ENCODE results near the gene LMOD3. TPM values are rescaled to one million over a fixed set of nuclear protein-coding genes. Genes with fewer than 3 reads are reported as not detected.

The LMOD3 gene
- 0.04 TPM for total RNA-seq (2013)
- polyA plus RNA-seq (not detected), polyA minus RNA-seq (not detected in 2 replicates), total RNA-seq (0 to 1.5 (median 0.12) reads per million in 11 experiments)

- no peak for DNase-seq
- Mint-ChIP-seq H3K4me1 (peaks cover 13% of the 10 kb centered on the region), H3K4me3 (peak within 1 kb of the TSS in 1 of 2 donors; percentile 39), H3K27ac (peak within 1 kb of the TSS in 1 of 7 donors; percentile 41), H3K36me3 (no peaks in the 10 kb centered on the region), H3K9me3 (no peaks in the 10 kb centered on the region), H3K27me3 (ENCODE audit: low read depth in 3 of 3) (peaks cover 0 to 1% (median 0%) of the 10 kb centered on the region in 3 donors)
- no peak for TF ChIP-seq CTCF (IDR thresholded peaks at IDR 0.05)
- no peaks in the 10 kb centered on the region for H4K20me1 ChIP-seq (ENCODE audit: insufficient read depth, low read length)
- H3K27ac ChIP-seq (ENCODE audit: low read depth in 1 of 2, low read length in 2 of 2): no peak within 1 kb of the TSS
- no peaks in the 10 kb centered on the region for H3K9me3 ChIP-seq (replicated peaks in 1 of 2; ENCODE audit: control insufficient read depth in 1 of 2, insufficient read depth in 1 of 2, low read length in 2 of 2)
- peak within 1 kb of the TSS; percentile 54 for H2AFZ ChIP-seq (ENCODE audit: insufficient read depth, low read depth, low read length, poor library complexity, severe bottlenecking)
- intact Hi-C loops (cut with micrococcal nuclease): no loop called here
- peaks cover 7% of the 10 kb centered on the region in 2 donors for H3K4me1 ChIP-seq (ENCODE audit: control insufficient read depth in 1 of 2, insufficient read depth in 2 of 2, low read length in 2 of 2)
- WGBS (ENCODE audit: insufficient coverage): 100% methylated on average over 2 of the region's 3 CpGs
- H3K9ac ChIP-seq (ENCODE audit: insufficient read depth, low read length, poor library complexity, severe bottlenecking): no peak within 1 kb of the TSS
- no peaks in the 10 kb centered on the region for H3K27me3 ChIP-seq (ENCODE audit: control insufficient read depth in 2 of 2, insufficient read depth in 2 of 2, low read length in 2 of 2)
- no peak within 1 kb of the TSS for H3K4me2 ChIP-seq (replicated peaks; ENCODE audit: extremely low read depth, low read length, poor library complexity, severe bottlenecking)
- H3K36me3 ChIP-seq (replicated peaks in 1 of 2; ENCODE audit: control insufficient read depth in 1 of 2, insufficient read depth in 2 of 2, low read length in 2 of 2): no peaks in the 10 kb centered on the region
- H3K4me3 ChIP-seq (replicated peaks in 1 of 3; ENCODE audit: low read depth in 2 of 3, low read length in 3 of 3): no peak within 1 kb of the TSS
- no peaks in the 10 kb centered on the region for H3K79me2 ChIP-seq (ENCODE audit: insufficient read depth, low read length)
Measured at GRCh38 chr3:69122403-69122802, at the start of gene LMOD3. LMOD3 (minus strand) TSS chr3:69122595; CDS start chr3:69122386, 209 bp downstream.

- Mint-ChIP-seq H3K4me3 (no peak overlapping the region), H3K27me3 (ENCODE audit: low read depth in 3 of 3) (peaks cover 0 to 3% (median 0%) of the 10 kb centered on the region in 3 donors), H3K9me3 (no peaks in the 10 kb centered on the region), H3K36me3 (peaks cover 47 to 49% of the 10 kb centered on the region in 2 donors), H3K27ac (no peak overlapping the region), H3K4me1 (no peaks in the 10 kb centered on the region)
- no CpG with 5 or more reads among the region's 1 CpG for WGBS (ENCODE audit: insufficient coverage)
- no peak for TF ChIP-seq CTCF (IDR thresholded peaks at IDR 0.05)
- DNase-seq: no peak
- H3K27me3 ChIP-seq (ENCODE audit: control insufficient read depth in 2 of 2, insufficient read depth in 2 of 2, low read length in 2 of 2): no peaks in the 10 kb centered on the region
- no peak overlapping the region for H3K4me2 ChIP-seq (replicated peaks; ENCODE audit: extremely low read depth, low read length, poor library complexity, severe bottlenecking)
- no peaks in the 10 kb centered on the region for H4K20me1 ChIP-seq (ENCODE audit: insufficient read depth, low read length)
- no peak overlapping the region for H2AFZ ChIP-seq (ENCODE audit: insufficient read depth, low read depth, low read length, poor library complexity, severe bottlenecking)
- H3K9me3 ChIP-seq (replicated peaks in 1 of 2; ENCODE audit: control insufficient read depth in 1 of 2, insufficient read depth in 1 of 2, low read length in 2 of 2): no peaks in the 10 kb centered on the region
- H3K4me3 ChIP-seq (replicated peaks in 1 of 3; ENCODE audit: low read depth in 2 of 3, low read length in 3 of 3): no peak overlapping the region
- no peak overlapping the region for H3K27ac ChIP-seq (ENCODE audit: low read depth in 1 of 2, low read length in 2 of 2)
- H3K9ac ChIP-seq (ENCODE audit: insufficient read depth, low read length, poor library complexity, severe bottlenecking): no peak overlapping the region
- intact Hi-C loops (cut with micrococcal nuclease): no loop called here
- peaks cover 35 to 65% of the 10 kb centered on the region in 2 donors for H3K36me3 ChIP-seq (replicated peaks in 1 of 2; ENCODE audit: control insufficient read depth in 1 of 2, insufficient read depth in 2 of 2, low read length in 2 of 2)
- H3K4me1 ChIP-seq (ENCODE audit: control insufficient read depth in 1 of 2, insufficient read depth in 2 of 2, low read length in 2 of 2): no peaks in the 10 kb centered on the region
- H3K79me2 ChIP-seq (ENCODE audit: insufficient read depth, low read length): no peaks in the 10 kb centered on the region
Measured at GRCh38 chr3:69172058-69172457, 49.7 kb upstream of the LMOD3 start.
